ENCODE results near the gene GBA3.

The GBA3 gene

GRCh38 chr4:22692736-22693135, at the start of gene GBA3:
TSS of gene GBA3 (plus strand) at chr4:22692937.
- DNase-seq, result no peak

GRCh38 chr4:22643952-22644351, 48.8 kb upstream of the GBA3 start:
- no peak for DNase-seq

GRCh38 chr4:22645481-22646182, 47.1 kb upstream of the GBA3 start:
- DNase-seq, result no peak

GRCh38 chr4:22648996-22649395, 43.7 kb upstream of the GBA3 start:
- no peak for DNase-seq

- no peak for DNase-seq
Measured at GRCh38 chr4:22650771-22651170, 42.0 kb upstream of the GBA3 start.

- DNase-seq, result no peak
Measured at GRCh38 chr4:22653752-22654151, 39.0 kb upstream of the GBA3 start.

- DNase-seq, result no peak
Measured at GRCh38 chr4:22661443-22661842, 31.3 kb upstream of the GBA3 start.

- no peak for DNase-seq
Measured at GRCh38 chr4:22667332-22667940, 25.3 kb upstream of the GBA3 start.

GRCh38 chr4:22668301-22668700, 24.4 kb upstream of the GBA3 start:
- no peak for DNase-seq

GRCh38 chr4:22668702-22669101, 24.0 kb upstream of the GBA3 start:
- no peak for DNase-seq

GRCh38 chr4:22670956-22671355, 21.8 kb upstream of the GBA3 start:
- no peak for DNase-seq

GRCh38 chr4:22672519-22672918, 20.2 kb upstream of the GBA3 start:
- DNase-seq, result no peak

GRCh38 chr4:22672944-22673343, 19.8 kb upstream of the GBA3 start:
- no peak for DNase-seq

- DNase-seq, result no peak
Measured at GRCh38 chr4:22674700-22675099, 18.0 kb upstream of the GBA3 start.

- DNase-seq, result no peak
Measured at GRCh38 chr4:22676063-22676462, 16.7 kb upstream of the GBA3 start.

GRCh38 chr4:22677780-22678179, 15.0 kb upstream of the GBA3 start:
- no peak for DNase-seq

GRCh38 chr4:22678940-22679854, 13.5 kb upstream of the GBA3 start:
- no peak for DNase-seq

GRCh38 chr4:22680065-22680642, 12.6 kb upstream of the GBA3 start:
- DNase-seq, result no peak

GRCh38 chr4:22683726-22684125, 9.0 kb upstream of the GBA3 start:
- DNase-seq, result no peak

- no peak for DNase-seq
Measured at GRCh38 chr4:22686141-22686540, 6.6 kb upstream of the GBA3 start.

- DNase-seq, result no peak
Measured at GRCh38 chr4:22688236-22688635, 4.5 kb upstream of the GBA3 start.

GRCh38 chr4:22689428-22689827, 3.3 kb upstream of the GBA3 start:
- no peak for DNase-seq

GRCh38 chr4:22695029-22695428, 2.3 kb downstream of the GBA3 start:
- DNase-seq, result no peak
